ENCODE measurements around the gene COMMD7.

DNA sequence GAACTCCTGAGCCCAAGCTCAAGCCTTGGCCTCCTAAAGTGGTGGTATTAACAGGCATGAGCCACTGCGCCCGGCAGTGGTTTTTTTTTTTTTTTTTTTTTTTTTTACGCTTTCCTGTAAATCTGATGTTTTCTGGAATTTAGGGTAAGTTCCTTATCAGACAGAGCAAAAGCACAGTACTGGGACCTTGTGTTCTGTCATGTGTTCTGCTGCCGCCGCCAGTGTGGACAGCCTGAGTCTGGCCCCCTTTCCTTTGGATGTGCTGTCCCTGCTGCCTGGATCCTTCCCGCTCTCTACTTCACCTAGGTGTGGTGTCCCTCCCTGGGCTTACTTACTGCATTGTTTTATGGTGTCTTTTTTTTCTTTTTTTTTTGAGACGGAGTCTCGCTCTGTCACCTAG, 30.6 kb upstream of the COMMD7 start:
- no peak for TF ChIP-seq EZH2 (optimal IDR thresholded peaks at IDR 0.05; ENCODE audit: low read depth, low read length)
- no peak for TF ChIP-seq EZH2phosphoT487 (IDR thresholded peaks at IDR 0.05; ENCODE audit: low read length)

Data from MM.1S (cell line).